Muscle of arm (tissue), 12 donors: ENCODE measurements around the gene CHST13. TPM values are rescaled to one million over a fixed set of nuclear protein-coding genes. Genes with fewer than 3 reads are reported as not detected.

Experiments used
- DNase-seq: peaks from one replicate; pipeline ENCODE4 v3.0.0-alpha.2; 2013
- polyA plus RNA-seq, 12 donors: library from polyadenylated mRNA; unstranded; fragments of 120-200 nt; gene quantifications; one replicate each; pipeline ENCODE4 v1.2.1, GENCODE V29; 2013; ENCODE audit not compliant: insufficient read length in 12 of 12

CHST13 gene
- polyA plus RNA-seq, 12 donors, result 0.11 to 24.0 (median 0.21) TPM; not detected in 3

DNA sequence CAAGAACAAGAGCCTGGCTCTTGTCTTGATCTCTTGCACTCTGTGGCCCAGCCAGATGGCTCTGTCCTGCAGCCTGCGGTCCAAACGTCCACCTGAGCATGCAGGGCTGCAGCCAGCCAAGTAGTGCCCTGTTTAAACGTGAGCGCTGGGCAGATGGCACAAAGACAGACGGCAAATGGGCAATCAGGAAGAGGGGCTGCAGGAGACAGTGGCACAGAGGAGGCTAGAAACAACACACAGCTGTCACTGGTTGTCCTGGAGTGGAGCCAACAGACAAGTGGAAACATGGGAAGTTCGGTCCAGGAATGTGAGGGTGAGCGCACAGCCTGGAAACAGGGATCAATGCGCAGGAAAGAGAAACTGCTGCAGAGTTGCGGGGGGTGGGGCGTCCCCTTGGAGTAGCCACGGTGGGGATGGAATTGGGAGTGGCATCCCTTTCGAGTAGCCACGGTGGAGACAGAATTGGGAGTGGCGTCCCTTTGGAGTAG is 37.6 kb upstream of the CHST13 start:
- DNase-seq, result no peak

DNA sequence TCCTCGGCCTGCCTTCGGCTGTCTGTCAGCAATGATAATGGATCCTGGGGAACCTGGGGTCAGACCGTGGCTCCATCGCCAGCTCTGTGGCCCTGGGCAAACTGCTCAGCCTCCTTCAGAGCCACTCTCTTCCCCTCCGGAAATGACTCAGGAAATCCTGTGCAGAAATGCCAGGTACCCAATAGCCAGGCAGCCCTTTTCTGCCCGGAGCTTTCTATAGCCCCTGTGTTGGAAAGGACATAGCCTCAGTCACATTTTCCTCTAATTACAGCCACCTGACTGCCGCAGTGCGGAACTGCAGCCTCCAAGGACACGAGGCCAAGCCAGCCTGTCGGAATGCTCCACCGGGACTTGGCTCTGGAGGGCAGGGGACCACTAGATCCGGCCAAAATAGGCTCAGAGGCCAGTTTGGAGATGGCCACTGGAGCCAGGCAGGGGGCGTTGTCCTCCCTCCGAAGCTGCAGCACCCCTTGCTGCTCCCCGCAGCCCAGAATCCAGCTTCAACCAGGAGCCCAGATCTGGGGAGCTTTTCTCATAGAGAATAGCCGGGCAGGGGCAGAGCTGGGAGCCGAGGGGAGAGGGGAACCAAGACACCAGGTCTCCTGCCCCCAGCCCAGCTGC is 36.7 kb upstream of the CHST13 start:
- no peak for DNase-seq

DNA sequence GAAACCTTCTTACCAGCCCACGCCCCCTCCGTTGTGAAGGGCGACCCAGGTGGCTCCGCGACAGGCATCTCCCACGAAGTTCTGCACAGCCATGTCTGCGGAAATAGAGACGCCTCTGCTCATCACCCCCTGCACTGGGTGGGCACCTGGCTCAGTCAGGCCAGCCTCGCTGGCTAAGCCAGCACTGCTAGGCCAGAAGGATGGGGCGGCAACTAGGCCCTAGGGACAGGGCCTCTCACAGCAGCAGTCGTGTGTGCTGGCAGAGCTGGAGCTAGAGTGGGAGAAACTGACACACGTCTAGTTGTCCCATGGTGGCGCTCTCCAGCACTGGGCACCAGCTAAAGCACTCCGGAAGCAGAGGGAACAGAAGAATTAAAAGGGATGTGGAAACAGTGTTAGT is 35.8 kb upstream of the CHST13 start:
- no peak for DNase-seq

DNA sequence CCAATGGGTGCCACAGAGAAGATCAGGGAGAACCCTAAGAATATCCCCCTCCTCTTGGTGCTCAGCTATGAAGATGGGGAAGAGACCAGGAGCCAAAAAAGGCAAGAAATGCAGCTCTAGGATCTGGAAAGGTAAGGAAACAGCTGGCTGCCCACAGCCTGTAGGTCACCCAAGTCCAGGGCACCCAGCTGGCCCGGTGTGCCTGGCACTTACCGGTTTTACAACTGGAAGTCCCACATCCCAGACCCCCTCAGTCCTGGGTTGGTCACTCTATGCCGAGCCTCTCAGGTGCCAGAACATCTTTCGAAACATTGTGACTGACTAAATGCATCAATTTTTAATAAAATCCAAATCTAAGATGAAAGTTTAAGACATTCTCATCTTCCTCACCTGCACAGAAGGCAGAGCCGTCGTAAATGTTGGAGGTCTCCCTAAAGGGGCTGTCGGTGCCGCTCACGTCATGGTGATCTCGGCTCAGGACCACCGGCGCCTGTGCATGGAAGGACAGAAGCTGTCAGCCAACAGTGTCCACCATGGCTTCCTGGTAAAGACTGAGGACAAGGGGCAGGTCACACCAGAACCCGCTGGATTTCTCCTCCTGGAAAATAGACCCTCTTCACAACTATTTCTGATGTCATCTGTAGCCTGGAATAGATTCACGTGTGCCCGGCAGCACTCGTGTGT is 34.9 kb upstream of the CHST13 start:
- no peak for DNase-seq

DNA sequence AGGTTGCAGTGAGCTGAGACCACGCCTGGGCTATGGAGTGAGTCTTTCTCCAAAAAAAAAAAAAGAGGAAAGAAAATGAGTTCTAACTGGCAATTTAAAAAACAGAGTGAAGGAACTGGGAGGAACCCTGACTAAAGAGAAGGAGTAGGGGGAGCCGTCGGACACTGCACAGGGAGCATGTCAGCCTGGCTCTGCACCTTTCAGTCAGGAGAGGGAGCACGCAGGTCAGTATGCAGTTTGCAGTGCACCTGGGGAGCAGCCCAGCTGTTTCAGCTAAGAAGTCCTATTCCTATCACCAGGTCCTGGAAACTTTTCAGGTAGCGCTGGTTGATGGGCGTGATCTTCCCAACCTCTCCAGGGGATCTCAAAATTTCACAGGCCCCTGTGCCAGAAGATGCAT is 33.3 kb upstream of the CHST13 start:
- no peak for DNase-seq

DNA sequence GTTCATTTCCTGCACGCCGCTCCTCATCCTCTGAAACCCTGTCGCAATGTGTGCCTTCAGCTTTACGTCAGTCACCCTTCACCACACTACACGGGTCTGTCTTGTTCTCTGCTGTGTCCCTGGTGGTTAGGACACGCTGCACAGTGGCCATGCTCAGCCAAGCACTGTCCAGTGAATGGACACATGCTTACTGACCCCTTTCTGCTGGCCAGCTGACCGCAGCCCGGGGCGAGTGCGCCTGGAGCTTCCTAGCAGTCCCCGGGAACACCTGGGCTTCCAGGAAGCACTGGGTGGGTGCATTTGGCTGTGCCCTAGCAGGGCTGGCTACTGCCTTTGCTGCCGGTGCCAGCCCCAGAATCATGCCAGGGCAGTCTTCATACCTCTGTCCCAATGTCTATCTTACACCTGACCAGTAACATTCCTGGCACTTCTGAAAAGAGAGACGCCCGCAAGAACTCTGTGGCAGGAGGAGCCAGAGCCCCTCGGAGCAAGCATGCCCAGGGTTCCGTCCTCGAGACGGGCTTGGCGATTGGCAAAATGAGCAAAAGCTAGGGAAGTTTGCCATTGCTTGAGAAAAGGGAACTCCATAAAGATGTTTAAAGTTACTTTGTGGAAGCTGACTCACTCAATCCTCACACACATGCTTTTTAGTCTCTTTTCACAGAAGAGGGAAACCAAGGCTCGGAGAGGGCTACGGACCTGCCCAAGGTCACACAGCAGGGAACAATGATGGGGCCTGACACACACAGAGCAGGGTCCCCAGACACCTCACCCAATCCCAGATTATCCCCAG is 32.5 kb upstream of the CHST13 start:
- DNase-seq, result no peak

DNA sequence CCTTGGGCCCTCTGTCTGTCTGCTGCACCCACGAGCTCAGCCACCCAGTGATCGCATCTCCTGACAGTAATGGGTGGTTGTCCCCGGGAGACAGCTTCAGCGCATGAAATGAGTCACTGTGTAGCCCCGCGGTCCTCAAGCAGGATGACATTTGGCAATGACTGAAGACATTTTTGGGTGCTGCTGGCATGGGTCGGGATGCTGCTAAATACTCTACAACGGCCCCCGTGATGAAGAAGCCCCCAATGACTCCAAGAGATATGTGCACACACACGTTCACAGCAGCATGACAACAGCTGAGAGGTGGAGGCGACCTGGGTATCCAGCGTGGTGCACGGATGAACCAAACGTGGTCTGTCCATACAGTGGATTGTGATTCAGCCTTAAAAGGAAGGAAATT is 30.9 kb upstream of the CHST13 start:
- no peak for DNase-seq

DNA sequence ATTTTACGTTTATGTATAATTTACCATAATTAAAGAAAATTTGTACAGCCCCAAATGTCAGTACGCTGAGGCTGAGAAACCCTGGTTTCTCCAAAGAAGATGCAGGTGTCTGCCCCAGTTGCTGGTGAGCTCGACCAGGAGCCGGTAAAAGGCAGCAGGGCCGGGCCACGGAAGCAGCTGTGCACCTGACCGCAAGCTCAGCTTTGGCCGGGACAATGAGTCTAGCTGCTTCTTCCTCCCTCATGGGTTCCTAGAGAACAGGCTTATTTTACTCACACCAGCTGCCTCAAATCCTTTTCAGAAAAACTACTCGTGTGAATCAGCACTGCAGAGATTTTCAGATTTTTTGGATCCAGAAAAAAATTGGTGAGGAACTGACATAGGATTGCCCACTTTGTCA is 30.2 kb upstream of the CHST13 start:
- DNase-seq, result no peak

DNA sequence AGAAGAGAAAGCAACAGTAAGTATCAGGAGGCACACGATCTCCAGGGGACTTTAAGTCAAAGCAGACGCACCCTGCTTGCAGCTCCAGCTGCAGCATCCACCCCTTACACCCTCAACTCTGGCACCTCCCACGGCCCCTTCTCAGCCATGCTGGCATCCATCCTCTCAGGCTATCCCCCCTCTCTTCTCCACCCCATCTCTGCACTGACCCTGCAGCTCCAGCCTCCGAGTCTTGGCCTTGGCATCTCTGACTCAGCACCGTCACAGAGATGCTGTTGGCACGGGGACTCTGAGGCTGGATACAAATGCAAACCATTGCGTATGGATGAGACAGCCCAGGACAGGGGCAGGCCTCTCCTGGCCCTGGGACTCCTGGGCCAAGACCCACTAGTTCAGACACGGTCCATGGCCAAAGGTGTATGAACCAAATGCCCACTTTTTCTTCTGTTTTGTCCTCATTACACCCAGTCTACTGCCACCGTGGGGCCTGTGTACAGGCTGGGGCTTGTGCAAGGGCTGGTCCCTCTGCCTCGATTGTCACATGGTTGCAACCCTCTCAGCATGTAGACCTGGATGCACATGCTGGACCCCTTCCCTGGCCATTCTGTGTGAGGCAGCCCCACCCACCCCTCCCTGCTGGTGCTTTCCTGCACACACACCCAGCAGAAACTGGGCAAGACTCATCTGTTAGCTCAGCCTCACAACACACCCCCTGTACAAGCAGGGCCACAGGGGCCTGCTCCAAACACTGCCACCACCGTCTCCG is 29.6 kb upstream of the CHST13 start:
- no peak for DNase-seq

DNA sequence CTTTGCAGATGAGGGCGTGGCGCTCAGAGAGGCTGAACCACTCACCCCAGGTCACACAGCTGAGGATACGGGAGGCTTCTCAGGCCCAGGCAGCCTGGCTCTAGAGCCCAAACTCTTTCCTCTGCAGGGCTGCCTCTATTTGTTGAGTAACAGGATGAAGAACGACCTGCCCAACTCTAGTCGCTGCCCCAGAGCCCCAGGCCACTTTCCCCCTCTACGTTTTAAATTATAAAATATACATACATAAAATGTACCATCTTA is 29.1 kb upstream of the CHST13 start:
- DNase-seq, result no peak

DNA sequence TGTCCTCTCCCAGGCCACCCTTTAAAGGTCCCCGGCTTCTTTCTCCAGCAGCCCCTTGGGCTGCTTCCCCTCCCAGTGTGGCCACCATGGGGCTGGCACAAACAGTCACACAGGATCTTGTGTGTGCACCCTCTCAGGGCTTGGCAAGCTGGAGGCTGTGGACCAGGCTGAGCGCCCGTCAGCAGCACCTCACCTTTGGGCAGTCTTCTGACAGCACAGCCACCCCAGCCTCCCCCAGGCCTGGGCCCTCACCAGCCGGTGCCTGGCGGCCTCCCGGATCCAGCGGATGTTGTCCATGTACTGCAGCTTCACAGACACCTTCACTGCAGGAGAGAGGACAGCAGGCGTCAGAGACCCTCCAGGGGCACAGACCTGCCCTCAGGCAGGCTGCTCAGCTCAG is 28.2 kb upstream of the CHST13 start:
- DNase-seq, result no peak

DNA sequence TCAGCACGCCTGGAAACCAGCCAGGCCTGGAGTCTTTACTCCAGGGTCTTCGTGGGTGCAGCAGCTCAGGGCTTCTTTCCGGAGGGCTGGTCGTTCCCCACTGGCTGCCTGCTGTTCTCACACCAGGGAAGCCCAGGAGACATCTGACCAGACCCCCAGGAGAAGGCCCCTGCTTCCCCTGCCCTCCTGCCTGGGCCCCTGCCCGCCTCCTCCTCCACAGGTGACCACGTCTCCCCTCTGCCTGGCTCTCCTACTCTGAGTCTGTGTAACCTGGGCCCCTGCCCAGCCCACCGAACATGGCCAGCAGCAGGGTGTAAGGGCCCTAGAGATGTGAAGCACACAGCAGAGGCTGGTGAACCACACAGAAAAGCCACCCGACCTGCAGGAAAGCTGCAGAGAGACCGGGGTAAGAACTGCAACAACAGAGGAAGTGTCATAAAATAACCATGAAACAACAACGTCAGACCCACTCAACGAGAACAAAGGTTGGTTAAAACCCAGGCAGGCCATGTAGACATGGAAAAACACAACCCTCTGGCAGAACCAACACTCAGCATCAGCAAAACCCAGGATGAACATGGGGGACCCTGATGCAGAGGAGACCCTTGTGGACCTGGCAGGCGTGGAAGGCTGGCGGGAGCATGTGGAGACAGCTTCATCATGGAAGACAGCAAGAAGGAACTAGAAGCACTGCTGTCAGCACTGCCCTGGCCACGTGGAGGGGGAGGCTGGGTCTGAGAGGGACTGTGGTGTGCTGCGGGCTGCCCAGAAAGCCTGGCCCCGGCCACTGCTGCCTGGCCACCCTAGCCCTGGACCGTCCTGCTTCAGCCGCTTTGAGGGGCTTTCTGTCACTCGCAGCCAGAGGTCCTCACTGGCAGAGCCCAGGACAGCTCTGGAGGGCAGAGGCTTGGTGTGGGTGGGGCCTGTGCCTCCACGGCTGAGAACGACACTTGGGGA is 26.8 kb upstream of the CHST13 start:
- DNase-seq, result no peak

DNA sequence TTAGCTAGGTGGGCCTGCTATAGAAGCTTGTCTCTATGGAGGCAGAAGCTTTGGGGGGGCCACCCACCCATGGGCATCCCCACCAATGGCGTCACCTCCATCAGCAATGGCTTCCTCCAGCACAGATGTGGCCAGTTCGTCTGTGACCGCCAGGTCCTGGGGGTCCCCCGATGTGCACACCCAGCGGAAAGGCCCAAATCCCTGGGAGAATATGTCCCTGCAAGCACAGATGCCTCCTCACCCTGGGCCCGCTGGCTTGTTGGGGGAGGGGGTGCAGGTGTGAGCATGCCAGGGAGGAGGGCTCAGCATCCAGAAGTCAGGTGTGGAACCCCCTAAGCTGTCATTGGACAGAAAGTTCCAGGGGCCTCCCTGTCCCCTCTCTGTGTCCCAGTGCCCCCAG is 26.0 kb upstream of the CHST13 start:
- no peak for DNase-seq

DNA sequence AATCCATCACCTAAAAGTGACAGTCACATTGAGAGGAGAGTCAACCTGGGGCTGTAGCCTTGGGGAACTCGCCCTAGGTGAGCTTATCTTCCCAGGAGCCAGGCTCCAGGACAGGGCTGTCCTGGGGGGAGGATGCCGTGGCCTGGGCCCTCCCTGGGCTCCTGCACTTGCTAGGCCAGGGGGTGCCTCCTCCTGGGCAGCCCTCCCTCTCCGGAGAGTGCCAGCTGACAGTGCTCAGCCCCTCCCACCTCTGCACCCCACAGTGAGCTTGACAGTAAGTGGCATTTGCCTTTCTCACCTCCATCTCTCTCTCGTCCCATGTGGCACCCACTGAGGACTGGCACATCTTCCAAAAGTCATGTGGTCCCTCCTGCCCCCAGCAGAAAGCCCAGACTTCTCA is 25.5 kb upstream of the CHST13 start:
- no peak for DNase-seq

DNA sequence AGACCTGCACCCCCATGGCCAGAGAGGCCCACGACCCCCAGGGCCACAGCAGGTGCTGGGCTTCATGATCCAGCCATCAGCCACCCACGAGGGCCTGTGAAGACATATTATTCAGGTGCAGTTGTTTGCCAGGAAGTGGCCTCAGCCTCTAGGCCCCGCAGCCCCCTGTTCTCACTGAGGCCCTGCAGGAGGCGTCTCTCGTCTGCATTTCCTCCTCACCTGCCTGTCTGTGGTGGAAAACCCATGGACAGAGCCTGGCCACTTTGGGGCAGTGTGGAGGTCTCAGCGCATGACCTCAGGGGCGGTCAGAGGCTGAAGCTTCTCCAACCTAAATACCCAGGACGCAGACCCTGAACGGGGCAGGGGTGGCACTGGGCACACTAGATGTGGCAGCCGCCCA is 25.0 kb upstream of the CHST13 start:
- no peak for DNase-seq

DNA sequence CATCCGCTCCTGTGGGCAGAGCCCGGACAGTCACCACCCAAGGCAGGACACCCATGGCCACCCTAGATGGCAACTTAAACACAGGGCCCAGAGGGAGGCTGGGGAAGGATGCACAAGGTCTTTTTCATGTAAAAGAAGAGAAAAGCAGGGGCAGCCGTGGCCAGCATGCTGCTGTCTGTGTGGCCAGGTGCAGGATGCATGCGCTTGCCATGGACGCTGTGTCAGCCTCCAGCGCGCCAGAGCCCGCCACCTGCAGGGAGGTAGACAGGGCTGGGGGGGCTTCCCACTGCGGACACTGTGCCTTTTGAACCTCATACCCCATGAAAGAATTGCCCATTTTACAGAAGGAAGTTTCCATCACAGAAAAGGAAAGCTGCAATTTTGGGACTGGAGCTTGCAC is 24.6 kb upstream of the CHST13 start:
- DNase-seq, result no peak

DNA sequence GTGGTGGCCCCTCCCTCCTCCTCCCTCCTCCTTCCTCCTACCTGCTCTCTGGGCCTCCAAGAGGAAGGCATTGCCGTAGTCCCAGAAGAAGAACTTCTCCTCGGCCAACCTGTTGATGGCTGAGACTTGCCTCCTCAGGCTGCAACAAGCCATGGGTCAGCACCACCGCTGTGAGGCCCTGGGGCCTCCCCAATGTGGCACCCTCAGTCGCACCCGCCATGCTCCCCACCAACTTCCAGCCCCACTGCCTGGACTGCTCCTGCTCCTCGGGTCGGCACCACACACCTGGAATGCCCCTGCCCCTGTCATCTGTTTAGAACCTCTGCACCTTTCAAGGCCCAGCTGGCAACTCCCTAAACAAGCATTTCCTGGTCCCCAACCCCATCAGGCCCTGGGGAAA is 23.9 kb upstream of the CHST13 start:
- no peak for DNase-seq

DNA sequence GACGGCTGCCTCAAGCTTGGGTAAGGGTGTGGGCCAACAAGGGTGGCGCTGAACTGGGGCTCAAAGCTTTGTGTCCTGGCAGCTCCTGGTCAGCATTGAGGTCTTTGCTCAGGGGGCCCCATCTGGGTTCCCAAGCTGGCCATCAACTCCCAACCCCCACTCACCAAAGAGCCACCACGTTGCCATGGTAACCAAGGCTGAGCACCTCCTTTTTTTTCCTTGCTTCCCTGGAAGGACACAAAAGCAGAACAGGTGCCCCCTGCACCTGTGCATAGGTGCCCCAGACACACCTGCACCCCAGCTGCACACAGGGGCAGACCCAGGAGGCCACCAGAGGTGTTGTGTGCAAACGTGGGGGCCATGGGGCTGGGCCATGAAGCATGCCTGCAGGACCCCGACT is 22.9 kb upstream of the CHST13 start:
- no peak for DNase-seq

DNA sequence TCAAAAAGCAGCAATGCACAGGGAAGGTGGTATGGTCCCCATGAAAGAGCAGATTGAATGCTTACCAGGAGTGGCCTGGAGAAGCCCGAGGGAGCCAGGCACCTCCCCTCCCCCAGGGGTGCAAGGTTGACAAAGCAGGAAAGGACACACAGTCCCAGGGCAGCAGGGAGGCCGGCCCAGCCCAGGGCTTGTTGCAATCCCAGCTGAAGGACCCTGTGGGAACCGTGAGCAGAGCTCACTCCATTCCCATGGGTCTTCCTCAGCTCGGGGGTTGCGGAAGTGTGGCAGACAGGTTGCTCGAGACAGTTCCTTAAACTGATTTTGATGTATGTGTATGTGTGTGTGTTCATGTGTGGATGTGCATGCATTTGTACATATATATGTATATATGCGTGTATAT is 22.2 kb upstream of the CHST13 start:
- no peak for DNase-seq

DNA sequence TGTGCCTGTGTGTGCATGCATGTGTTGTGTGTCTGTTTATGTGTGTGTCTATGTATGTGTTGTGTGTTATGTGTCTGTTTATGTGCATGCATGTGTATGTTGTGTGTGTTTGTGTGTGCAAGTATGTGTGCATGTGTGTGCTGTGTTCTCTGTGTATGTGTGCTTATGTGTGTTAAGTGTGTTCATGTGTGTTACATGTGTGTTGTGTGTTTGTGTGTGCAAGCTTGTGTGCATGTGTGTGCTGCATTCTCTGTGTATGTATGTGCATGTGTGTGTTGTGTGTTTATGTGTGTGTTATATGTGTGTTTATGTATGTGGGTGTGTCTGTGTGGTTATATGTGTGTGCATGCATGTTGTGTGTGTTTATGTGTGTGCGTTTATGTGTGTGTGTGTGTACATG is 21.3 kb upstream of the CHST13 start:
- DNase-seq, result no peak

DNA sequence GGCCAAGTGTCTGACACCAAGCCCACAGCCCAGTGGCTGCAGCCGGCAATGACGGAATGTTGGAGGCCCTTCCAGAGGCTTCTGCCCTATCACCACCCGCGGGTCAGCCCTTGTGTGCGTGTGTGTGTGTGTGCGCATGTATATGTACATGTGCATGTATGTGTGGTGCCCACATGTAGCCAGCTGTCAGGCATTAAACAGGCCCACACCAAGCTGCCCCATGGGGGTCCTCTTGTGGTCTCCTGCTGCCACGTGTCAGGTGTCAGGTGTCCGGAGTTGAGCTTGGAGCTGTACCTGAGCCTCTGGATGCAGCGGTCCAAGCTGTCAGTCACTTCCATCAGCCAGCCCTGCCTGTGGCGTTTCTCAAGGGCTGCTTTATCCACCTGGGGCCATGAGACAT is 20.3 kb upstream of the CHST13 start:
- no peak for DNase-seq
